ENCODE measurements around the gene CYP11A1.

Gene CYP11A1

GRCh38 chr15:74343127-74343796 is 24.2 kb downstream of the CYP11A1 start:
- no peak overlapping the region for H3K4me3 ChIP-seq (ENCODE audit: low read depth, low read length)
- TF ChIP-seq, protein P1, sequence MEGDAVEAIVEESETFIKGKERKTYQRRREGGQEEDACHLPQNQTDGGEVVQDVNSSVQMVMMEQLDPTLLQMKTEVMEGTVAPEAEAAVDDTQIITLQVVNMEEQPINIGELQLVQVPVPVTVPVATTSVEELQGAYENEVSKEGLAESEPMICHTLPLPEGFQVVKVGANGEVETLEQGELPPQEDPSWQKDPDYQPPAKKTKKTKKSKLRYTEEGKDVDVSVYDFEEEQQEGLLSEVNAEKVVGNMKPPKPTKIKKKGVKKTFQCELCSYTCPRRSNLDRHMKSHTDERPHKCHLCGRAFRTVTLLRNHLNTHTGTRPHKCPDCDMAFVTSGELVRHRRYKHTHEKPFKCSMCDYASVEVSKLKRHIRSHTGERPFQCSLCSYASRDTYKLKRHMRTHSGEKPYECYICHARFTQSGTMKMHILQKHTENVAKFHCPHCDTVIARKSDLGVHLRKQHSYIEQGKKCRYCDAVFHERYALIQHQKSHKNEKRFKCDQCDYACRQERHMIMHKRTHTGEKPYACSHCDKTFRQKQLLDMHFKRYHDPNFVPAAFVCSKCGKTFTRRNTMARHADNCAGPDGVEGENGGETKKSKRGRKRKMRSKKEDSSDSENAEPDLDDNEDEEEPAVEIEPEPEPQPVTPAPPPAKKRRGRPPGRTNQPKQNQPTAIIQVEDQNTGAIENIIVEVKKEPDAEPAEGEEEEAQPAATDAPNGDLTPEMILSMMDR (IDR thresholded peaks at IDR 0.05; ENCODE audit: low read depth, low read length, missing control alignments) = no peak

GRCh38 chr15:74340150-74340549 is 27.3 kb downstream of the CYP11A1 start:
- no peak for DNase-seq (ENCODE audit: low read depth)
- H3K4me3 ChIP-seq (ENCODE audit: low read depth, low read length) = no peak overlapping the region
- TF ChIP-seq, protein P1 (IDR thresholded peaks at IDR 0.05; ENCODE audit: low read depth, low read length, missing control alignments) = no peak

More at GRCh38 chr15:74343127-74343796, 24.2 kb downstream of the CYP11A1 start:
- no peak for DNase-seq (ENCODE audit: low read depth)

- H3K4me3 ChIP-seq (ENCODE audit: low read depth, low read length) = no peak overlapping the region
- no peak for DNase-seq (ENCODE audit: low read depth)
- TF ChIP-seq, protein P1 (IDR thresholded peaks at IDR 0.05; ENCODE audit: low read depth, low read length, missing control alignments) = no peak
These were observed 28.1 kb downstream of the CYP11A1 start for GRCh38 chr15:74339371-74339770.

DNA sequence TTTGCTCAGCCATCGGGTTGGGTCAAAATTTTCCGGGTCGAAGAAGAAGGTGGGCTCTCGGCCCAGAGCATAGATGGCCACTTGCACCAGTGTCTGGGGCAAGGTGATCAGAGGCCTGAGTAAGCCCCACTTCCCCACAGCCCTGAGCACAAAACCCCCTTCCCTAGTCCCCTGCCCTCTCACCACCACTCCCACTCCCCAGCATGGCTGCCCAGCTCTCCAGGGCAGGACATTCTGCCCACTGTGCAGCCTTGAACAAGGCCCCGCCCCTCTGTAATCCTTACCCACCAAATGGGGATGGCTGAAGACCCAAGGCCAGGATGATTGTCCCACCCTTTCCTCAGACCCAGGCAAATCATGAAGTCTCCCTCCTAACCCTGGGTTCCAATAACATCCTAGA is 28.8 kb downstream of the CYP11A1 start:
- TF ChIP-seq, protein P1 (IDR thresholded peaks at IDR 0.05; ENCODE audit: low read depth, low read length, missing control alignments) = no peak
- no peak for DNase-seq (ENCODE audit: low read depth)
- H3K4me3 ChIP-seq (ENCODE audit: low read depth, low read length) = no peak overlapping the region

DNA sequence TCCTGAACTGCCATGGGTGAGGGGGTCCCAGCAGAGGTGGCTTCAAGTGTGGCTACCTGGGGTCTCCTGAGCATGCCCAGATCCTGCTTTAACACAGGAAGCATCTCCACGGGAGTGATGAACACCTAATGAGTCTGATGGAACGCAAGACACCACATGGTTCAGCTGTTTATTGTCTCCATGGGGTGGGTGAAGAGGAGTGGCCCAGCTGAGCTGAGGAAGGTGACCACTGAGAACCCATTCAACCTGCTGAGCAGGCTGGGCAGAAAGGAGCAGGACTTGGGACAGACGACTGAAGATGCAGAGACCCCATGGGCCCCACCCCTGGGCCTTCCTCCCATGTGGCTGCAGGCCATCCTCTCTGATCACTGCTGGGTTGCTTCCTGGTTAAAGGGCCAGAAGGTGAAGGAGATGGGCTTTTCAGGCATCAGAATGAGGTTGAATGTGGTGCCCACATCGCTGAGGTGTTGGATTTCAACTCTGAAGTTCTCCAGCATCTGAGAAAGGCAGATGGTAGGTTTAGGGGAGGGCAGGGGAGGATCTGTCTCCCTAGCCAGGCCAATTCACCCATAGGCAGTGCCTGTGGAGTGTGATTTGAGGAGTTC is 29.7 kb downstream of the CYP11A1 start:
- no peak overlapping the region for H3K4me3 ChIP-seq (ENCODE audit: low read depth, low read length)
- no peak for DNase-seq (ENCODE audit: low read depth)
- TF ChIP-seq, protein P1 (IDR thresholded peaks at IDR 0.05; ENCODE audit: low read depth, low read length, missing control alignments) = no peak

GRCh38 chr15:74337146-74337545 is 30.3 kb downstream of the CYP11A1 start:
- TF ChIP-seq, protein P1 (IDR thresholded peaks at IDR 0.05; ENCODE audit: low read depth, low read length, missing control alignments) = no peak
- no peak overlapping the region for H3K4me3 ChIP-seq (ENCODE audit: low read depth, low read length)
- no peak for DNase-seq (ENCODE audit: low read depth)
